Stimulated activated CD4-positive, alpha-beta T cell treated with anti-CD3 and anti-CD28 coated beads, Interleukin-12 subunit alpha, Interleukin-12 subunit beta, amount 100 ng/mL, for 24 hours (primary cell): ENCODE results near the gene EIF4E1B.

ENCODE experiments used
- DNase-seq, 2 experiments: peaks; one replicate each; pipeline ENCODE4 v3.0.0-alpha.2; 2020; ENCODE audit warnings: low read depth in 2 of 2

Gene EIF4E1B

DNA sequence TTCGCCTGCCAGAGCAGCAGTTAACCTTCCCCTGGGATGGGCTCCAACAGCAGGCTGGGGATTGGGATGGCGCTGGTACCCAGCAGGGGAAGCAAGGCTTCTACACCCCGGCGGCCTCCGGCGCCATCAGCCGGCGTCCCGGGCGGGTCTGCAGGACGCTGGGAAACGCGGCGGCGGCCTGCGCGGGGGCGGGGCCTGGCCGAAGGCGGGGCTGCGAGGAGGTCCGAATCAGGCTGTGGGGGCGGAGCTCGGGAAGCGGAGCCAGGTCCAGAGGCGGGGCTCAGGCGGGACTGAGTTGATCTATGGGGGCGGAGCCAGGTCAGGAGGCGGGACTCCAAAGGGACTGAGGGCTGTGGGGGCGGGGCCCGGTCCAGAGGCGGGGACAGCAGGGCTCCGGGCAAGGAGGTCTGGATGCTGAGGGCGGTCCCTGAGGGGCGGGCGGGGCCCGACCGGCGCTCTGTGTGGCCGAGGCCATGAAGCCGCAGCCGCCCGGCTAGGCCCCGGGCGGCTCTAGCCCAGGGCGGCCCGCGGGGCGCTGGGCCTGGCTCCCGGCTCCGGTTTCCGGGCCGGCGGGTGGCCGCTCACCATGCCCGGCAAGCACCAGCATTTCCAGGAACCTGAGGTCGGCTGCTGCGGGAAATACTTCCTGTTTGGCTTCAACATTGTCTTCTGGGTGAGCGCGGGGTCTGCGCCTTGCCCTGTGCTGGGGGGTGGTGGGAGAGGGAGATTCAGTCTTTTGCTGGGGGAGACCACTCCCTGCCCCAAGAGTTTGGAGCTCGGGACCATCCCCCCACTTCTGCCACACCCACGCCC lies 16.8 kb downstream of the EIF4E1B start, which contains the start of gene TSPAN17:
Gene TSPAN17 (plus strand): TSS at position 455 of the 813 bp plus-strand sequence. CDS start 132 bp downstream, at position 587.
- DNase-seq: peak; percentile 97 to 100

GRCh38 chr5:176647843-176648473 lies 17.5 kb downstream of the EIF4E1B start:
- no peak for DNase-seq

DNA sequence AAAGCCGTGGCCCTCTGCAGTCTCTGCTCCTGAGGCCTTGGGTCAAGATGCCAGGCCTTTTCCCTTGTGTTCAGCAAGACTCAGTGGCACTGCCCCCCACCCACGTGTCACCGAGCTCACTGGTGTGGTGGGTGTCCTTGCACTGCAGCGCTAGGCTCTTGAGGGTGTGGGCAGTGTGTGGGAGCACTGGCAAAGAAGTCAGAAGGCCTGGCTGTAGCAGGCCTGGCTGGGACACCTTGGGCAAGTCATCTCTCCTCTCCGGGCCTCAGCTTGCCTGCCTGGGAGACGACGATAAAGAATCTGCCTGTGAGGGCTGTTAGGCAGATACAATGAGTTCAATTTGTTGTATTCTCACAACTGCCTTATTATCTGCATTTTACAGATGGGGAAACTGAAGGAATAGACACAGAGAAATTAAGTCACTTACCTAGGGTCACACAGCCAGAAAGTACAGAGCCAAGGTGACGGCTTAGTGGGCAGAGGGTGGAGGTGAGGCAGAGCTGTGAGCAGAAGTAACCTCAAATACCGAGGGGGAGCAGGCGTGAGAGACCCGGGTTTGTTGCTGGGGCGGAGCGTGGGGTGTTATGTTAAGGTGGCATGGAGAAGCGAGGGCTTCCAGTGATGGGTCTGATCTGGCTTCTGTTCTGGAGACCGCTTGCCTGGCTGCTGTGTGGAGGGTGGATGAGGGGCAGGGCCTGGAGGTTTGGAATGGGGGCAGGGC lies 18.2 kb downstream of the EIF4E1B start:
- DNase-seq: no peak

GRCh38 chr5:176650354-176650884 lies 19.9 kb downstream of the EIF4E1B start:
- no peak for DNase-seq

GRCh38 chr5:176651472-176651980 lies 21.1 kb downstream of the EIF4E1B start:
- DNase-seq: no peak

- DNase-seq: no peak
Measured at GRCh38 chr5:176652136-176652535, 21.7 kb downstream of the EIF4E1B start.

- peak; percentile 67 to 77 for DNase-seq
Measured at GRCh38 chr5:176653401-176654385, 23.2 kb downstream of the EIF4E1B start.

DNA sequence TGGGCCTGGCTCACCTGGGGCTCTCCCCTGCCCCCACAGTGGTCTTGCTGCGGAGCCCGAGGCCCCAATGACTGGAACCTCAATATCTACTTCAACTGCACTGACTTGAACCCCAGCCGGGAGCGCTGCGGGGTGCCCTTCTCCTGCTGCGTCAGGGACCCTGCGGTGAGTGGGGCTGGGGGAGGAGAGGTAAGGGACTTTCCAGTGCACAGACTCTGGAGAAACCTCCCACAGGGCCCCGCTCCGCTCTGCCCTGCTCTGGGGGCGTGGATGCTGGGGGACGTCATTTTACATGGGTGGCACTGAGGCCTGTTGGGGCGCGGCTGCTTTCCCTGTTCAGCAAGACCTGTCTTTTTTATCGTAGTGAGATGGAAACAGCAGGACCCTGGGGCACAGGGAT lies 24.4 kb downstream of the EIF4E1B start:
- DNase-seq: no peak

- no peak for DNase-seq
Measured at GRCh38 chr5:176656467-176656990, 26.1 kb downstream of the EIF4E1B start.

GRCh38 chr5:176658007-176658599 lies 27.6 kb downstream of the EIF4E1B start:
- DNase-seq: peak; percentile 50 to 59

DNA sequence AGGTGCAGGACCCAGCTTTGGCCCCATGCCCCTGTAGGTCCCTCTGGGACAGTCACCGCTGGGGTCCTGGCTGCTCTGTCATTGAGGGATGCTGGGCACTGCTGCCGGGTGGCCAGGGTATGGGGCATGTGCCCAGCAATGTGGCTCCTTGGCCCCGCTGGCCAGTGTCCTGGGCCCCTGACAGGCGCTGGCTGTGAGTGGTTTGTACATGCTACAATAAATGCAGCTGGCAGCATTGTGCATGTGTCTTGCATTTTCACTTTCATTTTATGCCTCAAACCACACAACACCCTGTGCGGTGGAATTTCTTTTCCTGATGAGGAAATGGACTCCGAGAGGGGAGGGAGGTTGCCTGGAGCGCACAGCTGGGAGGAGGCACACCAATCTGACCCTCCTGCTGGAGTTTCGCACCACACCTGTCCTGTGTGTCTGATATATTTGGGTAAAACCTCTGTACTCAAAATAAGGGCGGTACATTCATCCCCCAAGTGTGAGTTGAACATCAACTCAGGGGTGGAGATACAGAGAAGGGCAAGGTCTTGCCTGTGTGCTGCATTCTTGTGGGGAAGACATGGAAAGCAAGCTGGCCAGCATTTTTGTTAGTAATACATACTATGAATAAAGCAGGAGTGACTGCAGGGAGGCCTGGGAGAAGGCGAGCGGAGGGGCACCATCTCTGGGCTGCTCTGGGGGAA lies 28.5 kb downstream of the EIF4E1B start:
- no peak for DNase-seq

DNA sequence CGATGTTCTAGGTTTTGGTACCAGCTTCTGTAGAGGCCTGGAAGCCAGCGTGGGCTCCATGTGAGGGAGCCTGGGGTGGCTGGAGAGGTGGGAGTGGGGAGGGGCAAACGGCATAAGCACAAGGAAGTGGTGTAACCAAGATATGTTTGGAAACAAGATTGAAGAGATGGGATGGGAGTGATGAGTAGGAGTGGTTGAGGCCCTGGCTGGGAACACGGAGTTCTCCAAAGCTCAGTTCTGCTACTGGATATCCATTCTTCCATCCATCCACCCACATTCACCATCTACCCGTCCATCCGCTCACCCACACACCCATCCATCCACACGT lies 29.0 kb downstream of the EIF4E1B start:
- no peak for DNase-seq

DNA sequence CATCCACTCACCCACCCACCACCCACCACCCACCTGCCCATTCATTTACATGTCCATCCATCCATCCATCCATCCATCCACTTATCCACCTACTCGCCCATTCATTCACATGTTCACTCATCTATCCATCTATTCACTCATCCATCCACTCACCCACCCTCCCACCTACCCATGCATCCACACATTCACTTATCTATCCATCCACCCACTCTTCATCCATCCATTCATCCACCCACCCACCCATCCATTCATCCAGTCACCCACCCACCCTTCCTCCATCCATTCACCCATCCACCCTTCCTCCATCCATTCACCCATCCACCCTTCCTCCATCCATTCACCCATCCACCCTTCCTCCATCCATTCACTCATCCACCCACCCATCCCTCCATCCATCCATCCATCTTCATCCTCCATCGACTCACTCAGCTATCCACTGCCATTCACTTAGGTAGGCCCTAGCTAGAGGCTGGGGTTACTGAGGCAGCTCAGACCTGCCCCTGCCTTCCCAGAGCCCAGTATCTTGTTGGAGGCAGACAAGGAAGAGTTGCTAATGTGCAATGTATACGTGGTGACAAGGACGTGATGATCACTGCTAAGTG lies 29.5 kb downstream of the EIF4E1B start:
- DNase-seq: no peak

- no peak for DNase-seq
Measured at GRCh38 chr5:176660530-176660859, 30.0 kb downstream of the EIF4E1B start.

- peak; percentile 61 to 74 for DNase-seq
Measured at GRCh38 chr5:176660860-176661641, 30.6 kb downstream of the EIF4E1B start.

DNA sequence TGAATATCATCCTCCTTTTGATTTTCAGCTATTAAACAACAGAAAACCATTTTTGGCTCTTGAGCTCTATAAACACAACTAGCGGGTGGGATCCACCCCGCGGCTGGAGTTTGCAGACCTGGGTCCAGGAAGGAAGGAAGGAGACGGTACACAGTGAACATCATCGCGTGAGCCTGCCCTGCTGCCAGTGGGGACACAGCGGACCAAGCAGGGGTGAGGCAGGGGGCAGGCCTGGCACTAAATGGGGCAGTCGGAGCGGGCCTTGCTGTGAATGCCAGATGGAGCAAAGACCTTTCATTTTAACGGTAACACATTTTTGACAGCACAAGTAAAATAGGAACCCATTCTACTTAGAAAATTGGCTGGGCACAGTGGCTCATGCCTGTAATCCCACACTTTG lies 31.2 kb downstream of the EIF4E1B start:
- DNase-seq: no peak

DNA sequence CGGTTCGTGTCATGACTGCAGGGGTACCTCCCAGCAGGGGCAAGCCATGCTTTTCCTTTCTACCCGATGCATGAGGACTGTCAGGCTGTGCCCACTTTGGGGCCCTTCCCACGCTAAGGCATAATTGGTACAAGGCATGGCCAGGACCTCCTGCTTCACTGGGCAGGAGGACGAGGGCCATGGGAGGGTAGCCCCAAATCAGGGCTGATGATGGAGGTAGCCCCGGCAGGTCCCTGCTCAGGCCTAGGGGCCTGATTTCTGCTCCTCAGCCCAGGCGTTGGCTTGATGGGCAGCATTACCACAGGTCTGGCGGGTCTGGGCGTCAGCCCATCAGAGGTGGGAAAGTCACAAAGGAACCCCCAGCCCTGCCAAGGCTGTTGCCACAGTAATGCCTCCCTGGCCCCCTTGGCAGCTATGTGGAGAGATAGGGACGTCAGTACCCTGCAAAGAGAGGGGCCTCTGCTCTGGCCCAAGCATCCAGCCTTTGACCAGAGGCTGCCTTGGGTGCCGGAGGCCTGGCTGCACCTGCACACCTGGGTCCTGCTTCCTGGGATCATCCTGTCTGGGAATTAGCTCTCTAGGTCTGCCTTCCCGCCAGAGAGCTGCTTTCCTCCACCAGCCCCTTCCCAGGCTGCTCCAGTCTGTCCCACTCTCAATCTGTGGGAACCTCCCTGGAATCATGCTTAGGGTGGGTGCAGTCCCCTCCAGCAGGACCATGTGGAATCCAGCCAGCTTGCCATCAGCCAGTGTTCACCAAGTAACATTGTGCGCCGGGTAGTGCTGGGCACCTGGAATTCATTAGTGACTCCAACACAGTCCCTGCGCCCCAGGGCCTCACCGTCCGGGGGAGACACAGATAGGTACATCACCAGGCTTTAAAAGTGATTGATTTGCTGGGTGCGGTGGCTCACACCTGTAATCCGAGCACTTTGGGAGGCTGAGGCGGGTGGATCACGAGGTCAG lies 32.2 kb downstream of the EIF4E1B start:
- no peak for DNase-seq
